Fibroblast of lung (primary cell): ENCODE data around the gene ZNF385A. TPM values are rescaled to one million over a fixed set of nuclear protein-coding genes. Genes with fewer than 3 reads are reported as not detected.

Experiments used
- DNase-seq, 2 donors: peaks; one replicate each; pipeline versions ENCODE4 v3.0.0 to v3.0.0-alpha.2; 2010; ENCODE audit warnings: low read depth in 2 of 2
- H2AFZ ChIP-seq: 2 replicates; pipeline ENCODE4 v1.5.1; 2012; ENCODE audit warnings: low read length, control low read depth, inconsistent platforms
- H3K27ac ChIP-seq: 2 replicates; pipeline ENCODE4 v1.5.1; 2011; ENCODE audit warnings: low read length, control low read depth; ENCODE audit not compliant: insufficient read depth
- H3K27me3 ChIP-seq: 2 replicates; pipeline ENCODE4 v1.5.1; 2011; ENCODE audit warnings: mild to moderate bottlenecking, low read length; ENCODE audit not compliant: control insufficient read depth, insufficient read depth
- H3K36me3 ChIP-seq: 2 replicates; pipeline ENCODE4 v1.5.1; 2011; ENCODE audit warnings: low read length; ENCODE audit not compliant: control insufficient read depth, insufficient read depth
- H3K4me1 ChIP-seq: 2 replicates; pipeline ENCODE4 v1.5.1; 2011; ENCODE audit warnings: low read length; ENCODE audit not compliant: control insufficient read depth, insufficient read depth; ENCODE audit errors: extremely low read depth
- H3K4me2 ChIP-seq: 2 replicates; pipeline ENCODE4 v1.5.1; 2011; ENCODE audit warnings: low read length, control low read depth; ENCODE audit not compliant: insufficient read depth; ENCODE audit errors: extremely low read depth
- H3K4me3 ChIP-seq, 4 experiments: fragments of 200-600 bp in 1 of 4; sonication (generic) in 1 of 4; replicated peaks in 1 of 4; 2 replicates each; pipeline ENCODE4 v1.5.1; 2011 to 2016; ENCODE audit warnings: low read length in 4 of 4, low read depth in 3 of 4, mild to moderate bottlenecking in 3 of 4, control low read depth in 2 of 4, inconsistent platforms in 1 of 4, mixed read lengths in 1 of 4; ENCODE audit not compliant: insufficient read depth in 1 of 4; ENCODE audit errors: control extremely low read depth in 1 of 4
- H3K79me2 ChIP-seq: 2 replicates; pipeline ENCODE4 v1.5.1; 2012; ENCODE audit warnings: mild to moderate bottlenecking, low read length, inconsistent platforms; ENCODE audit not compliant: control insufficient read depth, insufficient read depth
- H3K9ac ChIP-seq: 2 replicates; pipeline ENCODE4 v1.5.1; 2011; ENCODE audit warnings: mild to moderate bottlenecking, low read length, control low read depth; ENCODE audit not compliant: insufficient read depth
- H3K9me3 ChIP-seq: 2 replicates; pipeline ENCODE4 v1.5.1; 2012; ENCODE audit warnings: low read depth, low read length; ENCODE audit not compliant: control insufficient read depth, insufficient read depth
- H4K20me1 ChIP-seq: 2 replicates; pipeline ENCODE4 v1.5.1; 2011; ENCODE audit warnings: low read length; ENCODE audit not compliant: control insufficient read depth, insufficient read depth; ENCODE audit errors: extremely low read depth
- EZH2 ChIP-seq: IDR thresholded peaks from 2 replicates; pipeline ENCODE4 v1.5.1; 2012; ENCODE audit warnings: low read length, control low read depth, mild to moderate bottlenecking; ENCODE audit errors: missing control alignments
- polyA plus RNA-seq, 2 donors: library from polyadenylated mRNA; depleted of rRNA in 1 of 2; stranded (reverse) in 1 of 2; unstranded in 1 of 2; fragments of >200 nt; gene quantifications; 2 replicates each; pipeline ENCODE4 v1.2.1, GENCODE V29; 2011 to 2012; ENCODE audit warnings: missing spikeins in 1 of 2
- total RNA-seq: library from RNA; depleted of rRNA; stranded (reverse); fragments of >200 nt; gene quantifications from 2 replicates; pipeline ENCODE4 v1.2.1, GENCODE V29; 2014
- TF ChIP-seq, protein P1 (sequence below), 2 donors: IDR thresholded peaks in 1 of 2; conservative IDR thresholded peaks in 1 of 2; 1 replicate in 1 of 2; 2 replicates in 1 of 2; pipeline ENCODE4 v1.5.1; 2011 to 2012; ENCODE audit warnings: low read length in 2 of 2, control low read depth in 1 of 2, inconsistent platforms in 1 of 2, low read depth in 1 of 2, mild to moderate bottlenecking in 1 of 2

ZNF385A gene
- total and polyA plus RNA-seq, 2 donors (not counting 1 experiment from before 2014, with no cell fraction given): 0.69 to 3.3 TPM

GRCh38 chr12:54374562-54375258, 9.8 kb downstream of the ZNF385A start:
- no peaks in the 10 kb centered on the region for H3K79me2 ChIP-seq
- H3K27me3 ChIP-seq: no peaks in the 10 kb centered on the region
- H3K9me3 ChIP-seq: no peaks in the 10 kb centered on the region
- no peak for DNase-seq
- TF ChIP-seq EZH2: no peak
- TF ChIP-seq, protein P1, sequence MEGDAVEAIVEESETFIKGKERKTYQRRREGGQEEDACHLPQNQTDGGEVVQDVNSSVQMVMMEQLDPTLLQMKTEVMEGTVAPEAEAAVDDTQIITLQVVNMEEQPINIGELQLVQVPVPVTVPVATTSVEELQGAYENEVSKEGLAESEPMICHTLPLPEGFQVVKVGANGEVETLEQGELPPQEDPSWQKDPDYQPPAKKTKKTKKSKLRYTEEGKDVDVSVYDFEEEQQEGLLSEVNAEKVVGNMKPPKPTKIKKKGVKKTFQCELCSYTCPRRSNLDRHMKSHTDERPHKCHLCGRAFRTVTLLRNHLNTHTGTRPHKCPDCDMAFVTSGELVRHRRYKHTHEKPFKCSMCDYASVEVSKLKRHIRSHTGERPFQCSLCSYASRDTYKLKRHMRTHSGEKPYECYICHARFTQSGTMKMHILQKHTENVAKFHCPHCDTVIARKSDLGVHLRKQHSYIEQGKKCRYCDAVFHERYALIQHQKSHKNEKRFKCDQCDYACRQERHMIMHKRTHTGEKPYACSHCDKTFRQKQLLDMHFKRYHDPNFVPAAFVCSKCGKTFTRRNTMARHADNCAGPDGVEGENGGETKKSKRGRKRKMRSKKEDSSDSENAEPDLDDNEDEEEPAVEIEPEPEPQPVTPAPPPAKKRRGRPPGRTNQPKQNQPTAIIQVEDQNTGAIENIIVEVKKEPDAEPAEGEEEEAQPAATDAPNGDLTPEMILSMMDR (conservative IDR thresholded peaks at IDR 0.05 in 1 of 2, IDR thresholded peaks at IDR 0.05 in 1 of 2; ENCODE audit: low read depth in 1 of 2, low read length in 2 of 2): no peak
- no peak overlapping the region for H3K27ac ChIP-seq
- H3K4me3 ChIP-seq: no peak overlapping the region
- H3K4me1 ChIP-seq: peaks cover 13% of the 10 kb centered on the region
- no peaks in the 10 kb centered on the region for H3K36me3 ChIP-seq
- H3K9ac ChIP-seq: no peak overlapping the region
- no peak overlapping the region for H3K4me2 ChIP-seq
- no peaks in the 10 kb centered on the region for H4K20me1 ChIP-seq
- no peak overlapping the region for H2AFZ ChIP-seq

- Histone ChIP-seq H3K27ac (no peak overlapping the region), H3K9me3 (no peaks in the 10 kb centered on the region), H3K36me3 (no peaks in the 10 kb centered on the region), H3K4me1 (peaks cover 12% of the 10 kb centered on the region), H3K27me3 (no peaks in the 10 kb centered on the region), H3K4me3 (no peak overlapping the region), H3K9ac (no peak overlapping the region), H3K4me2 (no peak overlapping the region), H2AFZ (no peak overlapping the region), H3K79me2 (no peaks in the 10 kb centered on the region), H4K20me1 (no peaks in the 10 kb centered on the region)
- TF ChIP-seq EZH2: no peak
- TF ChIP-seq, protein P1 (conservative IDR thresholded peaks at IDR 0.05 in 1 of 2, IDR thresholded peaks at IDR 0.05 in 1 of 2; ENCODE audit: low read depth in 1 of 2, low read length in 2 of 2): no peak
- no peak for DNase-seq
Measured at GRCh38 chr12:54373649-54374561, 10.6 kb downstream of the ZNF385A start.

DNA sequence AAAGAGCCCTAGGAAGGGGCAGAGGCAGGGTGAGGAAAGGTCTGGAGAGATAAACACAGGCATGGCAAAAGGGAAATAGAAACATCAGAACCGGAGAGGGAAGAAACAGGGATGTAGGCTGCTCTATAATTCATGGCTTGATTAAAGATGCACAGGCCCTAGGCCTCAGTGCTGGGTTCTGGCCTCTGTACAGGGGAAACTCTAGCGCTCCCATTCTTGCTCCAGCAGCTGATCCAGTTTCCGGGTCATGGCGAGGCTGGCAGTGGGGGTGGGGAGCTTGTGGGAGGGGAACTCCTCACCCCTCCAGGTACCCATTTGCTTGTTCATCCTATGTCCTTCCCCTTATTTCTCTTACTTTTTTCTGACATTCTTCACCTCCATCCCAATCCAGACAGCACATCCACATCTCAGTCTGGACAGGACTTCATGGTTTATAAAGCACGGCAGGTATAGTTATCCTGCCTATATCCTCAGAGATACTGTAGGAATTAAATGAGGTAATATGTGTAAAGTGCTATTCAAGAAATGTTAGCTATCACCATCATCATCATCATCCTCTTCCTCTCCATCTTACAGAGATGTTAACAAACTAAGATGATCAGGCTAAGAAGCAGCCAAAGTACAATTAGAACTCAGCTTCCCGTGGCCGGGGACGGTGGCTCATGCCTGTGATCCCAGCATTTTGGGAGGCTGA, 12.3 kb downstream of the ZNF385A start:
- TF ChIP-seq, protein P1 (conservative IDR thresholded peaks at IDR 0.05 in 1 of 2, IDR thresholded peaks at IDR 0.05 in 1 of 2; ENCODE audit: low read depth in 1 of 2, low read length in 2 of 2): no peak
- TF ChIP-seq EZH2: no peak
- no peak overlapping the region for H2AFZ ChIP-seq
- H3K27ac ChIP-seq: no peak overlapping the region

More for the DNA sequence above, 12.3 kb downstream of the ZNF385A start:
- Histone ChIP-seq H3K79me2 (no peaks in the 10 kb centered on the region), H3K27me3 (no peaks in the 10 kb centered on the region), H3K4me1 (peaks cover 17% of the 10 kb centered on the region), H3K4me2 (peak overlapping the region; percentile 33), H3K9ac (no peak overlapping the region), H4K20me1 (no peaks in the 10 kb centered on the region), H3K4me3 (no peak overlapping the region), H3K9me3 (no peaks in the 10 kb centered on the region), H3K36me3 (no peaks in the 10 kb centered on the region)
- no peak for DNase-seq
